ENCODE data around the gene PRELID2.

GRCh38 chr5:145775893-145776444 lies 59.2 kb downstream of the PRELID2 start:
- TF ChIP-seq POLR2A (IDR thresholded peaks at IDR 0.05; ENCODE audit: low read depth, low read length), result no peak
- no peak for TF ChIP-seq POLR2AphosphoS5 (IDR thresholded peaks at IDR 0.05; ENCODE audit: low read depth, low read length)
- TF ChIP-seq TAF1 (IDR thresholded peaks at IDR 0.05; ENCODE audit: low read depth, low read length), result no peak
- no peak for TF ChIP-seq POU2F2 (IDR thresholded peaks at IDR 0.05; ENCODE audit: low read depth, low read length)
- TF ChIP-seq SPI1 (IDR thresholded peaks at IDR 0.05; ENCODE audit: low read depth, low read length), result no peak
